GM12878 (cell line): ENCODE measurements around the gene SLC25A15. TPM values are rescaled to one million over a fixed set of nuclear protein-coding genes. Genes with fewer than 3 reads are reported as not detected.

Experiments
- ATAC-seq: fragments of 200-7000 bp; cut with Tn5 transposase; 3 replicates; pipeline ENCODE4 v1.9.1; 2020; ENCODE audit warnings: mild to moderate bottlenecking, moderate library complexity
- BruUV-seq: library from RNA; stranded (reverse); fragments of 400-500 nt; replicated peaks from 2 replicates; lab custom pipeline; 2021; lab: Mats Ljungman, UMichigan
- CTCF ChIA-PET: fragments of 300-600 bp; sonication (Branson Sonifier 250); formaldehyde crosslinking; extraction: SDS; loops from one replicate; lab custom pipeline; 2021; ENCODE audit warnings: inconsistent platforms; lab: Yijun Ruan, JAX
- POLR2A ChIA-PET: fragments of 350-600 bp; formaldehyde crosslinking; extraction: SDS; loops from one replicate; lab custom pipeline; 2021; ENCODE audit warnings: inconsistent platforms; lab: Charles Lee
- RAD21 ChIA-PET: fragments of 300-600 bp; sonication (Branson Sonifier 250); formaldehyde crosslinking; loops from one replicate; lab custom pipeline; 2023; ENCODE audit warnings: antibody characterized with exemption; ENCODE audit not compliant: unreplicated experiment; lab: Charles Lee
- SMC1A ChIA-PET: fragments of 300-600 bp; sonication (Branson Sonifier 250); formaldehyde crosslinking; loops from one replicate; lab custom pipeline; 2023; ENCODE audit not compliant: unreplicated experiment, uncharacterized antibody; lab: Charles Lee
- DNase-seq: peaks from one replicate; pipeline ENCODE4 v3.0.0-alpha.2; 2011; ENCODE audit warnings: low read depth, low spot score
- FAIRE-seq: peaks from 3 replicates; lab custom pipeline; 2011; peaks lifted over from hg19 to GRCh38; lab: Jason Lieb, UNC
- H2AFZ ChIP-seq: 2 replicates; pipeline ENCODE4 v1.6.0; 2011; ENCODE audit warnings: low read depth, low read length, control low read depth; ENCODE audit not compliant: control insufficient read depth
- H3K27ac ChIP-seq: 2 replicates; pipeline ENCODE4 v1.5.1; 2011; ENCODE audit warnings: control low read depth; ENCODE audit not compliant: control insufficient read depth, insufficient read depth
- H3K27me3 ChIP-seq, 2 experiments: replicated peaks in 1 of 2; 2 replicates each; pipeline versions ENCODE4 v1.6.0 to v1.6.1; 2011; ENCODE audit warnings: low read length in 1 of 2; ENCODE audit not compliant: control insufficient read depth in 2 of 2, insufficient read depth in 2 of 2
- H3K36me3 ChIP-seq, 2 experiments: 2 replicates each; pipeline ENCODE4 v1.5.1; 2011; ENCODE audit warnings: low read length in 1 of 2; ENCODE audit not compliant: control insufficient read depth in 2 of 2, insufficient read depth in 2 of 2
- H3K4me1 ChIP-seq: 2 replicates; pipeline ENCODE4 v1.6.1; 2011; ENCODE audit warnings: mild to moderate bottlenecking, low read length, moderate library complexity, mixed read lengths; ENCODE audit not compliant: control insufficient read depth, insufficient read depth
- H3K4me2 ChIP-seq: 2 replicates; pipeline ENCODE4 v1.6.0; 2011; ENCODE audit warnings: control low read depth; ENCODE audit not compliant: control insufficient read depth, insufficient read depth
- H3K4me3 ChIP-seq: fragments of 200-600 bp; sonication (generic); 2 replicates; pipeline ENCODE4 v1.5.1; 2016
- H3K79me2 ChIP-seq: 2 replicates; pipeline ENCODE4 v1.6.0; 2011; ENCODE audit warnings: low read length; ENCODE audit not compliant: control insufficient read depth, insufficient read depth
- H3K9ac ChIP-seq: 2 replicates; pipeline ENCODE4 v1.8.0; 2011; ENCODE audit warnings: low read length, control low read depth, mixed read lengths; ENCODE audit not compliant: control insufficient read depth, insufficient read depth
- H3K9me3 ChIP-seq: replicated peaks from 3 replicates; pipeline ENCODE4 v1.5.1; 2011; ENCODE audit warnings: mild to moderate bottlenecking, low read length; ENCODE audit not compliant: control insufficient read depth, insufficient read depth
- H4K20me1 ChIP-seq: 2 replicates; pipeline ENCODE4 v1.6.0; 2011; ENCODE audit not compliant: control insufficient read depth, insufficient read depth
- CBFB ChIP-seq: IDR thresholded peaks from 2 replicates; pipeline ENCODE4 v1.6.1; 2016; ENCODE audit warnings: antibody characterized with exemption, low read depth
- EZH2 ChIP-seq: IDR thresholded peaks from 2 replicates; pipeline ENCODE4 v1.6.1; 2012; ENCODE audit warnings: low read depth, mild to moderate bottlenecking, control low read depth, inconsistent platforms, low read length, borderline replicate concordance; ENCODE audit not compliant: control insufficient read depth
- HDAC2 ChIP-seq: fragments of 200-600 bp; sonication (generic); IDR thresholded peaks from 2 replicates; pipeline ENCODE4 v1.6.1; 2017
- IKZF2 ChIP-seq, 2 experiments: fragments of 450-650 bp; IDR thresholded peaks; 2 replicates each; pipeline ENCODE4 v1.6.1; 2017; ENCODE audit warnings: mild to moderate bottlenecking in 2 of 2, moderate library complexity in 2 of 2
- JUND ChIP-seq: IDR thresholded peaks from 2 replicates; pipeline ENCODE4 v1.6.1; 2012; ENCODE audit warnings: low read depth, mild to moderate bottlenecking, low read length, improper control_type of control experiment, moderate library complexity
- MTA3 ChIP-seq: IDR thresholded peaks from 2 replicates; pipeline ENCODE4 v1.6.1; 2012; ENCODE audit warnings: low read length, inconsistent platforms, borderline replicate concordance
- NBN ChIP-seq: fragments of 450-650 bp; IDR thresholded peaks from 2 replicates; pipeline ENCODE4 v1.6.1; 2016
- NFYA ChIP-seq: IDR thresholded peaks from 2 replicates; pipeline ENCODE4 v1.6.1; 2011; ENCODE audit warnings: low read depth, mild to moderate bottlenecking, low read length, improper control_type of control experiment, borderline replicate concordance
- PBX3 ChIP-seq: IDR thresholded peaks from 2 replicates; pipeline ENCODE4 v1.6.1; 2011; ENCODE audit warnings: mild to moderate bottlenecking, low read depth, low read length, moderate library complexity; ENCODE audit not compliant: insufficient replicate concordance
- PML ChIP-seq: IDR thresholded peaks from 2 replicates; pipeline ENCODE4 v1.6.1; 2012; ENCODE audit warnings: low read length, inconsistent platforms
- RELA ChIP-seq: fragments of 450-650 bp; IDR thresholded peaks from 2 replicates; pipeline ENCODE4 v1.8.0; 2014; ENCODE audit warnings: borderline replicate concordance; ENCODE audit not compliant: partially characterized antibody
- SMARCA5 ChIP-seq: fragments of 450-650 bp; IDR thresholded peaks from 2 replicates; pipeline ENCODE4 v1.6.1; 2017; ENCODE audit warnings: mild to moderate bottlenecking
- SPI1 ChIP-seq: IDR thresholded peaks from 2 replicates; pipeline ENCODE4 v1.6.1; 2011; ENCODE audit warnings: low read depth, mild to moderate bottlenecking, low read length, moderate library complexity, borderline replicate concordance; ENCODE audit not compliant: insufficient read depth
- ZBED1 ChIP-seq: IDR thresholded peaks from 2 replicates; pipeline ENCODE4 v1.6.1; 2016; ENCODE audit warnings: borderline replicate concordance
- ZNF384 ChIP-seq: IDR thresholded peaks from 2 replicates; pipeline ENCODE4 v1.6.1; 2012; ENCODE audit warnings: low read depth, mild to moderate bottlenecking, low read length, improper control_type of control experiment, borderline replicate concordance
- ZNF687 ChIP-seq: fragments of 450-650 bp; IDR thresholded peaks from 2 replicates; pipeline ENCODE4 v1.6.1; 2017; ENCODE audit warnings: mild to moderate bottlenecking, moderate library complexity
- WGBS: methylation state at CpG from one replicate; pipeline ENCODE4 v1.1.6; 2016; ENCODE audit warnings: low lambda C conversion rate; ENCODE audit not compliant: insufficient replicate concordance, insufficient coverage; ENCODE audit errors: missing lambda C conversion rate; 5-methylcytosine and 5-hydroxymethylcytosine counted together
- in situ Hi-C: fragments of 300-500 bp; cut with MboI; formaldehyde crosslinking; loops from 9 replicates; pipeline ENCODE4 v1.14.3; 2018; ENCODE audit warnings: mixed read lengths
- intact Hi-C: fragments of 100-400 bp; cut with micrococcal nuclease; formaldehyde crosslinking; loops from one replicate; pipeline ENCODE4 v1.14.2; 2022; ENCODE audit not compliant: unreplicated experiment
- polyA plus RNA-seq, 11 experiments: library from polyadenylated mRNA; depleted of rRNA in 4 of 11; unstranded in 6 of 11; stranded (reverse) in 5 of 11; fragments of >200 nt; fragmentation: Nextera tagmentation in 4 of 11; fragmentation: Illumina TruSeq in 1 of 11; extraction: Ambion mirVana in 4 of 11; extraction: Trizol in 1 of 11; gene quantifications; 1 replicate in 1 of 11; 2 replicates in 10 of 11; pipeline versions ENCODE4 v1.2.1 to v1.2.3, GENCODE V29; 2011 to 2016; ENCODE audit warnings: inconsistent platforms in 2 of 11, missing spikeins in 2 of 11, low read depth in 1 of 11
- total RNA-seq, 4 experiments: library from RNA; depleted of rRNA in 3 of 4; stranded (reverse); fragments of >200 nt in 3 of 4; fragmentation: Illumina TruSeq in 1 of 4; extraction: Trizol in 1 of 4; gene quantifications; 2 replicates each; pipeline versions ENCODE4 v1.2.1 to v1.2.3, GENCODE V29; 2013 to 2021
- TF ChIP-seq, protein P1 (sequence below): fragments of 450-650 bp; IDR thresholded peaks from 2 replicates; pipeline ENCODE4 v1.6.1; 2017; ENCODE audit warnings: low read depth, mild to moderate bottlenecking, moderate library complexity

The SLC25A15 gene
- total and polyA plus RNA-seq, 10 of the 15 experiments (the other 5 are each of a cell fraction or from before 2014, with no cell fraction given): 2.7 to 20.6 (median 15.0) TPM

GRCh38 chr13:40809471-40809870, 20.1 kb downstream of the SLC25A15 start (continued):
- TF ChIP-seq ZNF687 (no peak), PML (no peak), EZH2 (no peak), PBX3 (no peak), NFYA (no peak), ZBED1 (no peak)

DNA sequence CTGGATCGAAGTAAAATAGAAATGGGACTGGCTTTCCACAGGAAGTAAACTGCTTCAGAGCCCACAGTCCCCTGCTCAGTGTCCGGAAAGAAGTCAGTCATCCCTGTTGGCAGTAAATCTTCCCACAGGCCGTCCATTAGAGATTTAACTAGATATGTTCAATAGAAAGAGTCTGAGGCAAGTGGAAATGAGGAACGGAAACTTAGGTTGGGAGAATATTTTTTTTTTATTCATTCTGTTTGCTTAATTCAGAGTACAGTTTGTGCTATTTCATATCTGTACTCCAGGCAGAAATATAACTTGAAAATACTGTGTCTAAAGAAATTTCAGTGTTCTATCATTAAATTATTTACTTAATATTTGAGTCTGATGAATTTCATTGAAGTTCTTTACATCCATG, 22.7 kb downstream of the SLC25A15 start:
- Histone ChIP-seq H2AFZ (no peak overlapping the region; the same call in 1 of the 2 replicates), H4K20me1 (no peaks in the 10 kb centered on the region), H3K79me2 (no peaks in the 10 kb centered on the region), H3K4me3 (no peak overlapping the region), H3K27me3 (no peaks in the 10 kb centered on the region), H3K36me3 (no peaks in the 10 kb centered on the region; a peak in 2 of 4 replicates), H3K27ac (no peak overlapping the region), H3K9me3 (no peaks in the 10 kb centered on the region; the same call in 1 of the 3 replicates), H3K4me1 (peaks cover 6% of the 10 kb centered on the region; the same call in 1 of the 2 replicates), H3K4me2 (peak overlapping the region; percentile 38; the same call in 1 of the 2 replicates), H3K9ac (no peak overlapping the region)
- ATAC-seq (peak; percentile 47), FAIRE-seq (no peak), DNase-seq (no peak)
- POLR2A ChIA-PET: no interaction called here
- SMC1A ChIA-PET: interaction anchor here (1.5 kb wide), 1 partner anchor 8 kb away, joined by 3 read pairs; no protein-coding TSS in a partner anchor
- RAD21 ChIA-PET: interaction anchor here (1.8 kb wide), 1 partner anchor 35 kb away, joined by 4 read pairs; no protein-coding TSS in a partner anchor
- CTCF ChIA-PET: interaction anchor here (0.6 to 3.3 kb wide), 5 partner anchors 8 to 38 kb away, joined by 3 to 23 read pairs (median 4); no protein-coding TSS in a partner anchor
- in situ Hi-C loops: no loop called here
- BruUV-seq: no TSS peak
- WGBS: 30% methylated on average over 4 of the region's 4 CpGs
- intact Hi-C loops: no loop called here
- TF ChIP-seq SPI1: peak; percentile 76
- peak; percentile 20 to 30; a peak in 1 of 4 replicates for TF ChIP-seq IKZF2 (IDR thresholded peaks at IDR 0.05)
- TF ChIP-seq, protein P1, sequence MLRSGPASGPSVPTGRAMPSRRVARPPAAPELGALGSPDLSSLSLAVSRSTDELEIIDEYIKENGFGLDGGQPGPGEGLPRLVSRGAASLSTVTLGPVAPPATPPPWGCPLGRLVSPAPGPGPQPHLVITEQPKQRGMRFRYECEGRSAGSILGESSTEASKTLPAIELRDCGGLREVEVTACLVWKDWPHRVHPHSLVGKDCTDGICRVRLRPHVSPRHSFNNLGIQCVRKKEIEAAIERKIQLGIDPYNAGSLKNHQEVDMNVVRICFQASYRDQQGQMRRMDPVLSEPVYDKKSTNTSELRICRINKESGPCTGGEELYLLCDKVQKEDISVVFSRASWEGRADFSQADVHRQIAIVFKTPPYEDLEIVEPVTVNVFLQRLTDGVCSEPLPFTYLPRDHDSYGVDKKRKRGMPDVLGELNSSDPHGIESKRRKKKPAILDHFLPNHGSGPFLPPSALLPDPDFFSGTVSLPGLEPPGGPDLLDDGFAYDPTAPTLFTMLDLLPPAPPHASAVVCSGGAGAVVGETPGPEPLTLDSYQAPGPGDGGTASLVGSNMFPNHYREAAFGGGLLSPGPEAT: peak; percentile 28; the same call in 1 of the 2 replicates
- no peak for TF ChIP-seq ZBED1
- no peak for TF ChIP-seq JUND
- no peak for TF ChIP-seq NBN
- TF ChIP-seq CBFB: no peak
- TF ChIP-seq ZNF384: peak; percentile 63; the same call in 1 of the 2 replicates
- TF ChIP-seq MTA3: no peak
- TF ChIP-seq RELA: no peak
- no peak for TF ChIP-seq HDAC2
- no peak for TF ChIP-seq SMARCA5
